Retinal pigment epithelial cell (primary cell): ENCODE data around the gene PFDN4.

Experiments used
- DNase-seq: peaks from one replicate; pipeline ENCODE4 v3.0.0-alpha.2; 2010; ENCODE audit warnings: low read depth
- H3K4me3 ChIP-seq: 2 replicates; pipeline ENCODE4 v1.5.1; 2011; ENCODE audit warnings: mild to moderate bottlenecking, low read length, control low read depth, moderate library complexity
- TF ChIP-seq, protein P1 (sequence below): conservative IDR thresholded peaks from 2 replicates; pipeline ENCODE4 v1.5.1; 2011; ENCODE audit warnings: low read depth, low read length, control low read depth, inconsistent platforms

Gene PFDN4, protein sequence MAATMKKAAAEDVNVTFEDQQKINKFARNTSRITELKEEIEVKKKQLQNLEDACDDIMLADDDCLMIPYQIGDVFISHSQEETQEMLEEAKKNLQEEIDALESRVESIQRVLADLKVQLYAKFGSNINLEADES

DNA sequence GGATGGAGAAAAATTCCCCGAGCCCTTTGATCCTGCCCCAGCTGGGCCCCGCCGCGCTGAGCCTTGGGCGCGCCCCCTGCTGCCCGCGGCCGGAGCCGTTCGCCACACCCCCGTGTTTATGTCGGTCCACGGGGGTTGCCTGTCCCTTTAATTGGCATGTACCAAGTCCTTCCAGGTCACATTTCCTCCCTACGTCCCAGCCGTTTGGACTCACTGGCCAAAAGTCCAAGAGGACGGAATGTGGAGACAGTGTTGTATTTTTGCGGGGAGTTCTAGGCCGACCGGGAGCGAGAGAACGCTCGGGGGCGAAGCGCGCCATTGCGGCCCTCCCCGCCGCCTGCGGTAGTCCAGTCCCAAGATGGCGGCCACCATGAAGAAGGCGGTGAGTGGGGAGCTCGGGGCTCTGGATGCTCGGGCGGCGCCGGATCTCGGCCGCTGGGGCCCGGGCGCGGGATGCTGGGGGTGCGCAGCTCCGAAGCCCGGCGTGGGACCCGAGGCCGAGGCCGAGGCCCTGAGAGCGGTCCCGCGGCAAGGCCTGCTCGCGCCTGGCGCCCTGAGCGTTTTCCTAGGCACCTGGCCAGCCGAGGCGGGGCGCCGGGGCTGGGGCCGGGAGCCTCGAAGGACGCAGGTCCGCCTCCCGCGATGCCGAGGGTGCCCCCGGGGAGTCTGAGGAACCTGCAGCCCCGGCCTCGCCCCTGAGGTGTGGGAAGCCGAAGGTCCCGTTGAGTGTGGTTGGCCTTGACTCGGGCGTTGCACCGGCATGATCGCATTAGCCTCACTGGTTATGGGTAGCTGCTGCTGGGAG, at the start of gene PFDN4:
Gene PFDN4, plus strand, starts transcription at position 345 of the 805 bp plus-strand sequence. Its CDS starts 14 bp downstream, at position 359.
- TF ChIP-seq, protein P1, sequence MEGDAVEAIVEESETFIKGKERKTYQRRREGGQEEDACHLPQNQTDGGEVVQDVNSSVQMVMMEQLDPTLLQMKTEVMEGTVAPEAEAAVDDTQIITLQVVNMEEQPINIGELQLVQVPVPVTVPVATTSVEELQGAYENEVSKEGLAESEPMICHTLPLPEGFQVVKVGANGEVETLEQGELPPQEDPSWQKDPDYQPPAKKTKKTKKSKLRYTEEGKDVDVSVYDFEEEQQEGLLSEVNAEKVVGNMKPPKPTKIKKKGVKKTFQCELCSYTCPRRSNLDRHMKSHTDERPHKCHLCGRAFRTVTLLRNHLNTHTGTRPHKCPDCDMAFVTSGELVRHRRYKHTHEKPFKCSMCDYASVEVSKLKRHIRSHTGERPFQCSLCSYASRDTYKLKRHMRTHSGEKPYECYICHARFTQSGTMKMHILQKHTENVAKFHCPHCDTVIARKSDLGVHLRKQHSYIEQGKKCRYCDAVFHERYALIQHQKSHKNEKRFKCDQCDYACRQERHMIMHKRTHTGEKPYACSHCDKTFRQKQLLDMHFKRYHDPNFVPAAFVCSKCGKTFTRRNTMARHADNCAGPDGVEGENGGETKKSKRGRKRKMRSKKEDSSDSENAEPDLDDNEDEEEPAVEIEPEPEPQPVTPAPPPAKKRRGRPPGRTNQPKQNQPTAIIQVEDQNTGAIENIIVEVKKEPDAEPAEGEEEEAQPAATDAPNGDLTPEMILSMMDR, result peak; percentile 76
- DNase-seq, result no peak
- peak within 1 kb of the TSS; percentile 91 for H3K4me3 ChIP-seq

DNA sequence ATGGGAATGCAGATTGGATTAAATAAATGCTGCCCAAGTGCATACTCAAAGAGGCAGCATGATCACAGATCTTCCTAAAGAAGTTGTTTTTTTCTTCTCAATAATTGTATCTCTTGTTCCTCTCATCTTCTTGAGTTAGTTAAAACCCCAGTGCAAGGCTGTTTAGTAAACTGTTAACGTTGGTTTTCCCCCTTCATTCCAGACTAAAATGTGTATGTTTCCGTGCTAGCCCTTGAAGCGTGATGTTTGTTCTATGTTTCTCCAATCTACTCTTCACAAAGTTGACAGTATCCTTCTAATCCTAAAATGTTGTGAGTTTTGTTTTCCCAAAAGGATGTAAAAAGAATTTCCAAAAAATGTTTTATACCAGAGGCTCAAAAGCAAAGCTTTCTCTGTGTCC, 49.7 kb upstream of the PFDN4 start:
- no peak overlapping the region for H3K4me3 ChIP-seq
- TF ChIP-seq, protein P1, result no peak
- no peak for DNase-seq

- DNase-seq, result no peak
- no peak overlapping the region for H3K4me3 ChIP-seq
Measured at GRCh38 chr20:54158856-54159418, 49.0 kb upstream of the PFDN4 start.

GRCh38 chr20:54160065-54161007, 47.6 kb upstream of the PFDN4 start:
- no peak overlapping the region for H3K4me3 ChIP-seq
- no peak for DNase-seq
- TF ChIP-seq, protein P1, result no peak

More at GRCh38 chr20:54158856-54159418, 49.0 kb upstream of the PFDN4 start:
- TF ChIP-seq, protein P1, result no peak

- DNase-seq, result no peak
- TF ChIP-seq, protein P1, result no peak
- no peak overlapping the region for H3K4me3 ChIP-seq
Measured at GRCh38 chr20:54161008-54161820, 46.7 kb upstream of the PFDN4 start.

GRCh38 chr20:54161821-54162149, 46.1 kb upstream of the PFDN4 start:
- TF ChIP-seq, protein P1, result no peak
- H3K4me3 ChIP-seq, result no peak overlapping the region
- no peak for DNase-seq
